ENCODE measurements around the gene ARHGAP19.

ARHGAP19 gene

GRCh38 chr10:97336942-97337831 is 44.8 kb upstream of the ARHGAP19 start:
- Histone ChIP-seq H3K27me3 (ENCODE audit: low read length) (no peaks in the 10 kb centered on the region), H3F3A (ENCODE audit: insufficient read depth) (peaks cover 11% of the 10 kb centered on the region; the same call in 1 of the 2 replicates), H3K36me3 (ENCODE audit: low read length) (no peaks in the 10 kb centered on the region), H3K9me3 (ENCODE audit: insufficient read depth, low read length) (no peaks in the 10 kb centered on the region), H3K4me3 (ENCODE audit: insufficient read depth, low read length, poor library complexity, severe bottlenecking) (no peak overlapping the region), H3K9me2 (replicated peaks; ENCODE audit: insufficient read depth, low read length) (no peaks in the 10 kb centered on the region), H3K79me2 (ENCODE audit: insufficient read depth, low read length) (no peaks in the 10 kb centered on the region), H3K27ac (ENCODE audit: low read depth, low read length) (no peak overlapping the region), H2AFZ (ENCODE audit: low read depth, low read length, severe bottlenecking) (no peak overlapping the region), H3K9ac (ENCODE audit: low read length) (no peak overlapping the region), H4K20me1 (ENCODE audit: low read depth, low read length) (no peaks in the 10 kb centered on the region), H3K4me2 (ENCODE audit: low read depth, low read length, poor library complexity, severe bottlenecking) (no peak overlapping the region)
- TF ChIP-seq CTCF (IDR thresholded peaks at IDR 0.05; ENCODE audit: insufficient read depth, low read length, poor library complexity, severe bottlenecking) (no peak), EZH2phosphoT487 (conservative IDR thresholded peaks at IDR 0.05; ENCODE audit: low read length) (no peak)

- Histone ChIP-seq H3K9me2 (replicated peaks; ENCODE audit: insufficient read depth, low read length) (no peaks in the 10 kb centered on the region), H3K36me3 (ENCODE audit: low read length) (no peaks in the 10 kb centered on the region), H3K27ac (ENCODE audit: low read depth, low read length) (no peak overlapping the region), H3K9ac (ENCODE audit: low read length) (no peak overlapping the region), H3K79me2 (ENCODE audit: insufficient read depth, low read length) (no peaks in the 10 kb centered on the region), H3K4me3 (ENCODE audit: insufficient read depth, low read length, poor library complexity, severe bottlenecking) (no peak overlapping the region), H4K20me1 (ENCODE audit: low read depth, low read length) (no peaks in the 10 kb centered on the region), H3K9me3 (ENCODE audit: insufficient read depth, low read length) (no peaks in the 10 kb centered on the region), H2AFZ (ENCODE audit: low read depth, low read length, severe bottlenecking) (no peak overlapping the region), H3K27me3 (ENCODE audit: low read length) (no peaks in the 10 kb centered on the region), H3K4me2 (ENCODE audit: low read depth, low read length, poor library complexity, severe bottlenecking) (no peak overlapping the region), H3F3A (ENCODE audit: insufficient read depth) (peaks cover 11% of the 10 kb centered on the region; the same call in 1 of the 2 replicates)
- TF ChIP-seq EZH2phosphoT487 (conservative IDR thresholded peaks at IDR 0.05; ENCODE audit: low read length) (no peak), CTCF (IDR thresholded peaks at IDR 0.05; ENCODE audit: insufficient read depth, low read length, poor library complexity, severe bottlenecking) (no peak)
Measured at GRCh38 chr10:97336446-97336845, 44.0 kb upstream of the ARHGAP19 start.

GRCh38 chr10:97336006-97336405 is 43.6 kb upstream of the ARHGAP19 start:
- TF ChIP-seq EZH2phosphoT487 (conservative IDR thresholded peaks at IDR 0.05; ENCODE audit: low read length), result no peak
- no peak for TF ChIP-seq CTCF (IDR thresholded peaks at IDR 0.05; ENCODE audit: insufficient read depth, low read length, poor library complexity, severe bottlenecking)
- no peaks in the 10 kb centered on the region for H3K27me3 ChIP-seq (ENCODE audit: low read length)
- no peak overlapping the region for H3K9ac ChIP-seq (ENCODE audit: low read length)
- H3K27ac ChIP-seq (ENCODE audit: low read depth, low read length), result no peak overlapping the region
- H3K79me2 ChIP-seq (ENCODE audit: insufficient read depth, low read length), result no peaks in the 10 kb centered on the region
- H3K36me3 ChIP-seq (ENCODE audit: low read length), result no peaks in the 10 kb centered on the region
- H3K4me3 ChIP-seq (ENCODE audit: insufficient read depth, low read length, poor library complexity, severe bottlenecking), result no peak overlapping the region
- no peaks in the 10 kb centered on the region for H3K9me3 ChIP-seq (ENCODE audit: insufficient read depth, low read length)
- H3K4me2 ChIP-seq (ENCODE audit: low read depth, low read length, poor library complexity, severe bottlenecking), result no peak overlapping the region
- peaks cover 11% of the 10 kb centered on the region; the same call in 1 of the 2 replicates for H3F3A ChIP-seq (ENCODE audit: insufficient read depth)
- H4K20me1 ChIP-seq (ENCODE audit: low read depth, low read length), result no peaks in the 10 kb centered on the region
- no peaks in the 10 kb centered on the region for H3K9me2 ChIP-seq (replicated peaks; ENCODE audit: insufficient read depth, low read length)
- no peak overlapping the region for H2AFZ ChIP-seq (ENCODE audit: low read depth, low read length, severe bottlenecking)
